Trophoblast cell (in vitro differentiated cells and primary cell): ENCODE data around the gene TAF9.

Source experiments
- DNase-seq, 2 donors: peaks; one replicate each; pipeline ENCODE4 v3.0.0-alpha.2; 2016
- H2AFZ ChIP-seq: 2 replicates; pipeline ENCODE4 v1.6.1; 2013; ENCODE audit warnings: low read length, moderate library complexity, mild to moderate bottlenecking; ENCODE audit not compliant: insufficient read depth, poor library complexity
- H2AK5ac ChIP-seq: 2 replicates; pipeline ENCODE4 v1.6.1; 2013; ENCODE audit warnings: mild to moderate bottlenecking, low read length
- H2BK120ac ChIP-seq: 2 replicates; pipeline ENCODE4 v1.6.1; 2013; ENCODE audit warnings: low read length, mild to moderate bottlenecking, moderate library complexity; ENCODE audit not compliant: insufficient read depth, poor library complexity
- H2BK12ac ChIP-seq: 2 replicates; pipeline ENCODE4 v1.6.1; 2013; ENCODE audit warnings: mild to moderate bottlenecking, low read length, moderate library complexity
- H2BK5ac ChIP-seq: 2 replicates; pipeline ENCODE4 v1.6.1; 2013; ENCODE audit warnings: low read length, low read depth, moderate library complexity, mild to moderate bottlenecking; ENCODE audit not compliant: poor library complexity
- H3K14ac ChIP-seq: 2 replicates; pipeline ENCODE4 v1.6.1; 2013; ENCODE audit warnings: mild to moderate bottlenecking, low read length
- H3K18ac ChIP-seq: 2 replicates; pipeline ENCODE4 v1.6.1; 2013; ENCODE audit warnings: mild to moderate bottlenecking, low read length
- H3K23ac ChIP-seq: 2 replicates; pipeline ENCODE4 v1.6.1; 2013; ENCODE audit warnings: low read length
- H3K27ac ChIP-seq: 2 replicates; pipeline ENCODE4 v1.5.1; 2013; ENCODE audit warnings: low read depth, mild to moderate bottlenecking, inconsistent platforms, low read length, moderate library complexity
- H3K27me3 ChIP-seq: 2 replicates; pipeline ENCODE4 v1.6.1; 2013; ENCODE audit warnings: inconsistent platforms, mild to moderate bottlenecking, low read length, moderate library complexity; ENCODE audit not compliant: insufficient read depth
- H3K36me3 ChIP-seq, 2 experiments: 1 replicate in 1 of 2; 2 replicates in 1 of 2; pipeline ENCODE4 v1.6.1; 2013; ENCODE audit warnings: low read length in 2 of 2, mild to moderate bottlenecking in 2 of 2, moderate library complexity in 1 of 2; ENCODE audit not compliant: insufficient read depth in 2 of 2, control insufficient read depth in 1 of 2
- H3K4ac ChIP-seq: 2 replicates; pipeline ENCODE4 v1.6.1; 2013; ENCODE audit warnings: low read depth, mild to moderate bottlenecking, low read length, moderate library complexity
- H3K4me1 ChIP-seq, 2 experiments: 1 replicate in 1 of 2; 2 replicates in 1 of 2; pipeline ENCODE4 v1.6.1; 2013; ENCODE audit warnings: low read length in 2 of 2, mild to moderate bottlenecking in 2 of 2, moderate library complexity in 1 of 2; ENCODE audit not compliant: insufficient read depth in 2 of 2, control insufficient read depth in 1 of 2
- H3K4me2 ChIP-seq: 2 replicates; pipeline ENCODE4 v1.6.1; 2013; ENCODE audit warnings: inconsistent platforms, mild to moderate bottlenecking, low read length, moderate library complexity
- H3K4me3 ChIP-seq: 2 replicates; pipeline ENCODE4 v1.5.1; 2013; ENCODE audit warnings: mild to moderate bottlenecking, low read depth, low read length, inconsistent platforms
- H3K79me1 ChIP-seq: one replicate; pipeline ENCODE4 v1.6.1; 2013; ENCODE audit warnings: low read length
- H3K79me2 ChIP-seq: 2 replicates; pipeline ENCODE4 v1.6.1; 2013; ENCODE audit warnings: low read length, mild to moderate bottlenecking; ENCODE audit not compliant: control insufficient read depth, insufficient read depth, poor library complexity
- H3K9ac ChIP-seq: 2 replicates; pipeline ENCODE4 v1.6.1; 2013; ENCODE audit warnings: mild to moderate bottlenecking, low read length
- H3K9me3 ChIP-seq: 2 replicates; pipeline ENCODE4 v1.6.1; 2013; ENCODE audit warnings: low read depth, mild to moderate bottlenecking, control low read depth, inconsistent platforms, low read length; ENCODE audit not compliant: insufficient read depth
- H4K12ac ChIP-seq: 2 replicates; pipeline ENCODE4 v1.6.1; 2013; ENCODE audit warnings: low read depth, mild to moderate bottlenecking, low read length, moderate library complexity
- H4K8ac ChIP-seq: 2 replicates; pipeline ENCODE4 v1.6.1; 2013; ENCODE audit warnings: low read depth, mild to moderate bottlenecking, low read length, moderate library complexity
- H4K91ac ChIP-seq: one replicate; pipeline ENCODE4 v1.6.1; 2013; ENCODE audit warnings: low read depth, mild to moderate bottlenecking, low read length, moderate library complexity
- WGBS: extraction: QIAGEN DNeasy Blood & Tissue Kit; methylation state at CpG from one replicate; pipeline ENCODE4 v1.1.7; 2013; ENCODE audit warnings: missing lambda C conversion rate; ENCODE audit not compliant: insufficient read length, insufficient coverage; ENCODE audit errors: extremely low coverage; 5-methylcytosine and 5-hydroxymethylcytosine counted together

The TAF9 gene

GRCh38 chr5:69415584-69415958, 46.3 kb upstream of the TAF9 start:
- H3K27me3 ChIP-seq, result no peaks in the 10 kb centered on the region
- H3K4me1 ChIP-seq, result peaks cover 0 to 6% of the 10 kb centered on the region in 2 experiments
- H2AK5ac ChIP-seq, result no peak overlapping the region

DNA sequence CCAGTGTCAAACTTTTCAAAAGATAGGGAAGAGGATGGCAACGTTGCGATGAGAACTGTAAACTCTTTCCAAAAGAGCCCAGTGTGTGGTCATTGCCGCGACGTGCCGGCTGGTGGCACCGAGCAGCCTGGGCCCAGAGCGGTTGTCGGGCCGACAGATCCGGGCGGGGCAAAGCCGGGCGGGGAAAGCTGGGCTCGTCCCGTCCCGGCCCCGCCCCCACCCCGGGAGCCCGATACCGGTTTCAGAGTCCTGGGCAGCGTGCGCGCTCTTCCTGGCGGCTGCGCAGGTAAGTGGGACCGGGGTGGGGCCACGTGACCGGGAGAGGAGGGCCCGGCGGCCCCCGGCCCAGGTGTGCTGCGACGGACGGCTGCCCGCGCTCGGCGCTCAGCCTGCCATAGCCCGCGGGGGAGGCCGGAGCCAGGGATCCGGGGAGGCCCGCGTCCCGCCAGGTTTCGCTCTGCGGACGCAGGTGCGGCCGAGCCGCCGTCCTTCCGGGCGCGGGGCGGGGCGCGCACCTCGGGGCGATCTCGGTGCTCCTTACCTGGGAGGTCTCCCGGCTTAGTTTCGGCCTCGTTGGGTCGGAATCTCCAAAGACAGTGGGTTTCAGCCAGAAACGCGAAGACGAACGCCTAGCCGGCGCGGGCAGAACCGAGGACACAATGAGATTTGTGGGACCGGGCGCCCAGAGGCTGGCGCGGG, 45.7 kb upstream of the TAF9 start, which contains the start of gene MARVELD2:
TSS of gene MARVELD2 (plus strand) at position 232 of the 699 bp plus-strand sequence. CDS start 4,270 bp downstream, outside the sequence.
- peak within 1 kb of the TSS; percentile 83 for H3K9ac ChIP-seq
- no peak within 1 kb of the TSS for H3K23ac ChIP-seq
- H4K12ac ChIP-seq, result peak within 1 kb of the TSS; percentile 90
- H3K4me2 ChIP-seq, result peak within 1 kb of the TSS; percentile 93
- H2BK120ac ChIP-seq, result peak within 1 kb of the TSS; percentile 76
- peak within 1 kb of the TSS; percentile 79 for H2BK5ac ChIP-seq
- H3K9me3 ChIP-seq, result no peaks in the 10 kb centered on the region
- peak within 1 kb of the TSS; percentile 90 for H4K91ac ChIP-seq
- peaks cover 7 to 13% of the 10 kb centered on the region in 2 experiments for H3K36me3 ChIP-seq
- H4K8ac ChIP-seq, result peak within 1 kb of the TSS; percentile 86
- H3K27ac ChIP-seq, result peak within 1 kb of the TSS; percentile 85
- WGBS, result no CpG with 5 or more reads among the region's 78 CpGs
- peak within 1 kb of the TSS; percentile 80 for H3K4me3 ChIP-seq
- peaks cover 8% of the 10 kb centered on the region for H3K79me1 ChIP-seq
- H2AK5ac ChIP-seq, result peak within 1 kb of the TSS; percentile 61
- H3K27me3 ChIP-seq, result no peaks in the 10 kb centered on the region
- H3K79me2 ChIP-seq, result peaks cover 4% of the 10 kb centered on the region
- peak within 1 kb of the TSS; percentile 93 for H3K18ac ChIP-seq
- H3K4ac ChIP-seq, result peak within 1 kb of the TSS; percentile 69
- no peak within 1 kb of the TSS for H2BK12ac ChIP-seq
- peak; percentile 84 to 86 for DNase-seq
- peaks cover 0 to 6% of the 10 kb centered on the region in 2 experiments for H3K4me1 ChIP-seq
- H2AFZ ChIP-seq, result peak within 1 kb of the TSS; percentile 69
- peak within 1 kb of the TSS; percentile 93 for H3K14ac ChIP-seq

More at GRCh38 chr5:69415584-69415958, 46.3 kb upstream of the TAF9 start:
- Histone ChIP-seq H3K79me2 (peaks cover 4% of the 10 kb centered on the region), H4K91ac (peak overlapping the region; percentile 90), H3K9me3 (no peaks in the 10 kb centered on the region), H2BK5ac (peak overlapping the region; percentile 79), H3K23ac (no peak overlapping the region), H2AFZ (peak overlapping the region; percentile 69), H3K4ac (no peak overlapping the region), H3K18ac (peak overlapping the region; percentile 93), H4K12ac (peak overlapping the region; percentile 90), H3K14ac (peak overlapping the region; percentile 93), H2BK120ac (peak overlapping the region; percentile 76), H2BK12ac (no peak overlapping the region), H4K8ac (peak overlapping the region; percentile 86), H3K4me3 (peak overlapping the region; percentile 80), H3K9ac (peak overlapping the region; percentile 83), H3K4me2 (peak overlapping the region; percentile 93), H3K79me1 (peaks cover 8% of the 10 kb centered on the region), H3K27ac (peak overlapping the region; percentile 85), H3K36me3 (peaks cover 7 to 15% of the 10 kb centered on the region in 2 experiments)
- DNase-seq, result peak; percentile 25 to 56
- WGBS, result no CpG with 5 or more reads among the region's 18 CpGs

DNA sequence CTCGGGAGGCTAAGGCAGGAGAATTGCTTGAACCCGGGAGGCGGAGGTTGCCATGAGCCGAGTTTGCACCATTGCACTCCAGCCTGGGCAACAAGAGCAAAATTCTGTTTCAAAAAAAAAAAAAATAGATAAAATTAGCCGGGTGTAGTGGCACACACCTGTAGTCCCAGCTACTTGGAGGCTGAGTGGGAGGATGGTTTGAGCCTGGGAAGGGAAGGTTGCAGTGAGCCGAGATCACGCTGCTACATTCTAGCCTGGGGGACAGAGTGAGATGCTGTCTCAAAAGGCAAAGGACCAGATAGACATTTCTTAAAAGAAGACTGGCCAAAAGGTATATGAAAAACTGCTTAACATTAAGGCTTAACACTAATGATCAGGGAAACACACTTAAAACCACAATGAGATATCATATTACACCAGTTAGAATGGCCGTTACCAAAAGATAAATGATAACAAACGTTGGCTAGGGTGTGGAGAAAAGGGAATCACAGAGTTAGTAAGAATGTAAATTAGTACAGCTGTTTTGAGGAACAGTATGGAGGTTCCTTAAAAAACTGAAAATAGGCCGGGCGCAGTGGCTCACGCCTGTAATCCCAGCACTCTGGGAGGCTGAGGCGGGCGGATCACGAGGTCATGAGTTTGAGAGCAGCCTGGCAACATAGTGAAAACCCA, 35.5 kb upstream of the TAF9 start:
- no CpG with 5 or more reads among the region's 15 CpGs for WGBS
- no peak overlapping the region for H3K4me2 ChIP-seq
- H3K4ac ChIP-seq, result no peak overlapping the region
- H3K23ac ChIP-seq, result no peak overlapping the region
- no peak overlapping the region for H2AFZ ChIP-seq
- no peaks in the 10 kb centered on the region for H3K4me1 ChIP-seq
- no peak overlapping the region for H2BK5ac ChIP-seq
- no peak overlapping the region for H3K4me3 ChIP-seq
- H4K8ac ChIP-seq, result no peak overlapping the region
- H4K91ac ChIP-seq, result no peak overlapping the region
- no peak overlapping the region for H2AK5ac ChIP-seq
- H3K9me3 ChIP-seq, result no peaks in the 10 kb centered on the region
- no peak overlapping the region for H2BK120ac ChIP-seq
- H3K36me3 ChIP-seq, result peaks cover 14 to 23% of the 10 kb centered on the region in 2 experiments
- DNase-seq, result no peak
- no peak overlapping the region for H2BK12ac ChIP-seq
- H3K27ac ChIP-seq, result no peak overlapping the region
- no peaks in the 10 kb centered on the region for H3K79me2 ChIP-seq
- no peak overlapping the region for H4K12ac ChIP-seq
- no peak overlapping the region for H3K9ac ChIP-seq
- H3K18ac ChIP-seq, result no peak overlapping the region
- H3K14ac ChIP-seq, result no peak overlapping the region
- no peaks in the 10 kb centered on the region for H3K27me3 ChIP-seq
- H3K79me1 ChIP-seq, result no peaks in the 10 kb centered on the region

- H3K27me3 ChIP-seq, result no peaks in the 10 kb centered on the region
- H2BK12ac ChIP-seq, result no peak overlapping the region
- no peak overlapping the region for H2BK5ac ChIP-seq
- no peak overlapping the region for H2BK120ac ChIP-seq
- no peak overlapping the region for H3K9ac ChIP-seq
- H3K4me2 ChIP-seq, result no peak overlapping the region
- no peaks in the 10 kb centered on the region for H3K79me1 ChIP-seq
- H4K8ac ChIP-seq, result no peak overlapping the region
- no peak overlapping the region for H3K14ac ChIP-seq
- no peak overlapping the region for H3K18ac ChIP-seq
- no peak overlapping the region for H4K91ac ChIP-seq
- DNase-seq, result no peak
- no peak overlapping the region for H3K4me3 ChIP-seq
- no peaks in the 10 kb centered on the region for H3K9me3 ChIP-seq
- H4K12ac ChIP-seq, result no peak overlapping the region
- H3K23ac ChIP-seq, result no peak overlapping the region
- no peaks in the 10 kb centered on the region for H3K79me2 ChIP-seq
- H3K27ac ChIP-seq, result no peak overlapping the region
- H2AK5ac ChIP-seq, result no peak overlapping the region
- no peak overlapping the region for H2AFZ ChIP-seq
- no peak overlapping the region for H3K4ac ChIP-seq
- H3K4me1 ChIP-seq, result no peaks in the 10 kb centered on the region
- peaks cover 16 to 19% of the 10 kb centered on the region in 2 experiments for H3K36me3 ChIP-seq
Observed at GRCh38 chr5:69378376-69378775, 9.1 kb upstream of the TAF9 start.
